Epithelial cell of prostate (primary cell): ENCODE data around the gene PHTF2.

Source experiments
- DNase-seq: peaks from one replicate; pipeline ENCODE4 v3.0.0-alpha.2; 2011; ENCODE audit warnings: low read depth, low spot score
- H3K27ac ChIP-seq: fragments of 450-650 bp; 2 replicates; pipeline ENCODE4 v1.5.1; 2017; ENCODE audit warnings: mild to moderate bottlenecking

The PHTF2 gene

DNA sequence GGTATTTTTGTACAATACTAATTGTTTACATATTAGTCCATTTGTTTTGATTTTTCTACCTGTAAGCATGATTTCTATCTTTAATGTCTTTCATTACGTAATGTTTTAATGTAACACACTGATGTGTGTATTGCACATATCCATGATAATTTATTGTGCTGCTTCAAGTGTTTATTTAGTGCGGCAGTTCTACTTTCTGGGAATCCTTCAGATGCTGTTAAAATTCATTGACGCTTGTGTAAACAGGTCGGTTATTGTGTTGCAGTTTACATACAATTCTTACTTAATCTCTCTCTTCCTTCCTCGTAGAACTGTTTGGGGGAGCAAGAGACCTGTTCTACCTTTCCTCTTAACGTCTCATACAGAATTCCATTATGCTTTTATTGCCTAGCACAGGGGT is 7.2 kb upstream of the PHTF2 start:
- H3K27ac ChIP-seq: peak overlapping the region; percentile 19

DNA sequence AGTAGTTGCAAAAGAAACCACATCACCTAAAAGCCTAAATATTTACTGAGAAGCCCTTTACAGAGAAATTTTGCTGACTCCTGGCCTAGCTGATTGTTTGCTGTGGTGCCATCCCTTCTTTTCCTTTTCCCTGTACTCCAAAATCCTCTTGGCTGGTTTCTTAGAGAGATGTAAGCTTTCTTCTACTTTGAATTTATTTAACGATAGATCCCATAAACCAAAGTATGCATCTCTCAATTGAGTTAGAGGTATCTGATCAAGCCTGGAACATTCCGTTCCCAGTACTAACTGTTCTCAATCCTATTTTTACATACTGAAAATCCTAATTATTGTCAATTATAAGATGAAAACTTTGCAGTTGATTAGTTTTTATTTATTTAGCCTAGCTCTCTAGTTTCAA is 6.6 kb upstream of the PHTF2 start:
- H3K27ac ChIP-seq: peak overlapping the region; percentile 19
- DNase-seq: no peak

More for the DNA sequence above, 7.2 kb upstream of the PHTF2 start:
- DNase-seq: no peak

DNA sequence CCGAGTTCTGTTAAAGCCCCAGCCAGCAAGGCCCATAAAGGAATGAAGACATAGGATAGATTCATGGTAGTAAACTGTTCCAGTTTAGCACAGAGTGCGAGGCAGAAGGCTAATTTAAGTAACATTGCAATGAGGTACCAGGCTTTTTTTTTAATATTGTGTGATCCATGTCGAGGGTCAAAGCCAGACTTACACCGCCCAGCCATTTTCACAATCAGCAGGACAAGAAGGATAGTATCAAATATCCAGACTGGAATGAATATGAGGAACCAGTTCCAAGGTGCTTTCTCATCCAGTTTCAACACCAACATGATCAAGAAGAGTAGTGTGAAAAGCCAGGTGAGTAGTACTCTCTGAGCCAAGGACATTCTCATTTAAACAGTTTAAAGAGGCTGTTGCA is 4.6 kb upstream of the PHTF2 start:
- no peak for DNase-seq
- H3K27ac ChIP-seq: no peak overlapping the region

DNA sequence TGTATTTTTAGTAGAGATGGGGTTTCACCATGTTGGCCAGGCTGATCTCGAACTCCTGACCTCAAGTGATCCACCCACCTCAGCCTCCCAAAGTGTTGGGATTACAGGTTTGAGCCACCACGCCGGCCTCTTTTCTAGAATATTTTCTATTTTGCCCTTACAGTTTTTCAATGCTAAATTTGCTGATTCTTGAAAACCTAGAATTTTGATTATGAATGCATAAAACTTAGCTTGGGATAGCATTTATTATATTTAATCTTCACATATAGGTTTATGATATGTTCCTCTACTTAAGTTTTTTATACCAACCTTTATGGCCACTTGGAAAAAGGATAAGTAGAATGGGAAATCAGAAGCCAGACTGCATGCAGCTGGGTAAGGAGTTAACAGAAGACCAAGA is 2.5 kb upstream of the PHTF2 start:
- DNase-seq: no peak
- no peak overlapping the region for H3K27ac ChIP-seq

DNA sequence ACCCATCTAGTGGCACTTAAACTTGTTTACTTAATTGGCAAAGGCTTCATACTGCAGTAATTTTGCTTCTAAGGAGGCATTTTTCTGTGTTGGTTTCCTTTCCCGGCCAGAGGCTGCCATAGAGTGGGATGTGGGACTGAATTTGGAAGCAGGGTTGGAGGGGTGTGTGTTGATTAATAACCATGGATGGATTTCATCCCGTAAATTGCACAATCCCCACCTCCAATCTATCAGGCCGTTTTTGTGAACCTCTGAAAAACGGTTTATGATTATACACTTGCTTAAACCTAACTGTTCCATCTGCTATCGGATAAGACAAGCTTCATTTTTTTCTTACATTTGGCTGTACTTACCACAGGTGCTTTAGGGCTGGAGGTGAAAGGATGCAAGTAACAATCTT is 1.6 kb upstream of the PHTF2 start:
- no peak overlapping the region for H3K27ac ChIP-seq
- no peak for DNase-seq

DNA sequence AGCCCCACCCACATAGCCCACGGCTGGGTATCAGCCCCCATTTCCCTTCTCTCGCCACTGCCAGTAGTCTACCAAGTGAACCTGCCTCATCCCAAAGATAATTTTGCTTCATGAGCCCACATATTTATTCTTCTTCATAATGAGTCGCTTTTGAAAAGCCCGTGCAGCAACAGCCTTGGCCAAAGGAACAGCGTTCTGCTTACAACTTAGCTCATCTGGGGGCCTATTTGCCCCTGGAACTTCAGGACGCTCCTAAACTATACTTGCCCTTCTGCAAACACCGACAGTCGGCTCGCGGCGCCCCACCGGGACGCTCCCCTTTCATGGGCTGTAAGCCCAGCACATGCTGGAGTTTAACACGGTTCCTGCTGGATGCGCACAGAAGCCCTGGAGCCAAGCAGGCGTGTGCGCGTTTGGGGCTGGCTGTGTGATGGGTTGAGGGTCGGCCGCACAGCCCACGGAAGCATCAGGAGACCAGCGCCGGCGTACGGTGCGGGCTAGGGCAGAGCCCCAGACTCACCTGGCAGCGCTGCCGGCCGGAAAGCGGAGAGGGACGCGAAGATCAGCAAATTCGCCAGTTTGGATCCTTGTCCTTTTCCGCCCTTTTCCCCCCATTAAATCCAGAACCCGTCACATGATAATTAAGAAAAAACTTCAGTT is 709 bp upstream of the PHTF2 start:
- peak overlapping the region; percentile 77 for H3K27ac ChIP-seq
- no peak for DNase-seq

DNA sequence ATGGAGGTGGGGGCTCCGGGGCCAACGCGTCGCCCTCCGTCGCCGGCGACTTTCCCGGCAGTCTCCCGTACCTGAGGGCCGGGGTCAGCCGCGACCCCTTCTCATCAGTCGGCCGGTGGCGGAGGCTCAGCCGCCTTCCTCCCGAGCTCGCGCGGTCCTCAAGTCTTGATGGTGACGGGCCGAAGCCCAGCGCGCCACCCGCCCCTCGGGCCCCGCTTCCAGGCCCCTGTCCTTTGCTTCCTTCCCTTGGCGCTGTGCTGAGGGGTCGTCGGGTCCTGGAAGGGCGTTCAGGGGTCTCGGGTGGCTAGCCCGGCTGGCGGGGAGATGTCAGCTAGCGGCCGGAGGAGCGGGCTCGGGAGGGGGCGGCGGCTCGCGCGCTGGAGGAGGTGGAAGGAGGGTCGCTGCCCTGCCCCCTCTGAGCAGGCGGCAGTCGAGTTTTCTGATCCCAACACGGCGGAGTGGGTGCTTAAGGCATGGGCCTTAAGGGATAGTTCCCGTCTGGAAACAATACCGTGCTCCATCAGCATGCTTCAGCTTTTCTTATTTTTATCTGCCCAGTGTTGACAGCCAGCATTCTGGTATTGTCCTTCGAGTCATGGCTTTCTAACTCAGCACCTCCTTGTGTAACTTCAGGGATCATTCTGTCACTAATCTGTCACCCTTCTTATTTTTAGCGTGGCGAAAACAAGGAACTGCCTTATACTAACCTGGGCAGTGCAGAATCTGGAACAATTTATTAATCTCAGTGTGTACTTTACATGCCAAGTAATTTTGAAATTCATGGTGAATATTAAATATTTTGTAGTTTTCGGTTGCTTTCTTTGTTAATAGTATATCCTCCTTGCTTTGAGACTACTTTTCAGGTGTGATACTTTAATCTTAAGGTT is 748 bp downstream of the PHTF2 start:
- DNase-seq: no peak
- peak overlapping the region; percentile 77 for H3K27ac ChIP-seq

DNA sequence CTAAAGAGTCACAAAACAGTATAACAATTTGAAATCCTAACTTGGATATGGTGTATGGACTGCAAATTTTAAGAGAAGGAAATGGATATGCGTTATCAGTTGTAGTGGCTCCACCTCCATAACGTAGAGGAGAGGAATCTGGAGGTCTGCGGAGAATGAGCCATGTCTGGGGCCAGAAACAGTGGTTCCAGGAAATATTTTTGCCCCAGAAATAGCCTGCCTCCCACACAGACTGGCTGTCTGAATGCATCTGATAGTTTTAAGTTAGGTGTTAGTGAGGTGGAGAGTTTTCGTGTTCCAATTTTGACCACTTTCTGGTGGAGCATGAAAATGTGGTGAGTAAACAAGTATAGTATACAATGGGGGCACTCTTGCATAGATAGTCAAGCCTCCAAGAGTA is 1.6 kb downstream of the PHTF2 start:
- no peak for DNase-seq
- H3K27ac ChIP-seq: no peak overlapping the region

DNA sequence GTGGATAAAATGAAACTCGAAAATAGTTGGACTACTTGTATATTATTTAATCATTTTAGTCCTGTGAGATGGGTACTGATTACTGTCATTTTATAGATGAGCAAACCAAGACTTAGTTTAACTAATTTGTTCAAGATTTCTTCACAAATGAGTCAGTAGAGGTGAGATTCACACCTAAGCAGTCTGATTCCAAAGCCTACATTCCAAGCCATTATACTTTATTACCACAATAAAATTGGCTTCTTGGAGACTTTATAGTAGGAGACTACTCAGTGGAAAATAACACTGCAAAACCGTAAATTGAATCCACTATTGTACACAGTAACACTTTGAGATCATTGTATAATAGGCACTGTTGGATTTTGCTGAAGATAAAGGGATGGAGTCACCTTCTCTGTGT is 2.2 kb downstream of the PHTF2 start:
- DNase-seq: no peak
- H3K27ac ChIP-seq: no peak overlapping the region

DNA sequence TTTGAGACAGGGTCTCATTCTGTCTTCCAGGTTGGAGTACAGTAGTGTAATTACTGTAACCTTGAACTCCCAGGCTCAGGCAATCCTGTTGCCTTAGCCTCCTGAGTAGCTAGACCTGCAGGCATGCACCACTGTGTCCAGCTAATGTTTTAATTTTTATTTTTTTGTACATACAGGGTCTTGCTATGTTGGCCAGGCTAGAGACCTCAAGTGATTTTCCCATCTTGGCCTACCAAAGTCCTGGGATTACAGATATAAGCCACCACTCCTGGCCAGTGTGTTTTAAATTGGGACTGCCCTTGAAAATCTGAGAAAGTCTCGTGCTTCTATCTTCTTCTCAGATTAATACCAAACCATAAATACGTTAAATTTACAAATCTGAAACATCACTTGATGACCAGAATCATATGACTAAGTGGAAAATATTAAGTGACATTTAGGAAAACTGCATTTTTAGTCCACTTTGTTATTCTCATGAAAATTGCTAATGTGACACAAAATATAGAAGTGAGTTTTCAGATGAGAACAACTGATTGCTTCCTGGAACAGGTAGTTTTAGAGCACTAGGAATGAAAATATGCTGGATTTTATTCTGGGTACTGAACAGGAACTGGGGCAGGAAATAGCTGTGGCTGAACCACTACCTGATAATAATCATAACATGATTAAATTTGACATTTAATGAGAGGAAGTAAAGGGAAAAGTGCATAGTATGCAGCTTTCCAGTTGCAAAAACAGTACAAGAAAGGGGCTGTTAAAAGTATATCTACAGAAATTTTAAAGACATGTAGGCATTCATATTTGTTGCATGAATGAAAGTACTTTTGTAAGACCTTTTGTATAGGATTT is 4.2 kb downstream of the PHTF2 start:
- no peak for DNase-seq
- H3K27ac ChIP-seq: no peak overlapping the region

DNA sequence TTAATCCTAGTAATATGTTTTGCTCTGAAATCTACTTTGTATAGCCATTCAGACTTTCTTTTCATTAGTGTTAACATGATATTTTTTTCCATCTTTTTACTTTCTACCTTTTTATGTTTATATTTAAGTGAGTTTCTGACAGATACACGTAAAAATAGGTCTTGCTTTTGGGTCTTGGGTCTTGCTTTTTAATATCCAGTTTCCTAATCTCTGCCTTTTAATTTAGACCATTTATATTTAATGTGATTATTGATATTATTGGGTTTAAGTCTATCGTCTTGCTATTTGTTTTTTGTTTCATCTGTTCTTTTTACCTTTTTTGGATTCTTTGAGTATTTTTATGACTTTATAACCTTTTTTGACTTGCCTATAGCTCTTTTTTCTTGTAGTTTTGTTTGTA is 7.9 kb downstream of the PHTF2 start:
- no peak for DNase-seq
- no peak overlapping the region for H3K27ac ChIP-seq

DNA sequence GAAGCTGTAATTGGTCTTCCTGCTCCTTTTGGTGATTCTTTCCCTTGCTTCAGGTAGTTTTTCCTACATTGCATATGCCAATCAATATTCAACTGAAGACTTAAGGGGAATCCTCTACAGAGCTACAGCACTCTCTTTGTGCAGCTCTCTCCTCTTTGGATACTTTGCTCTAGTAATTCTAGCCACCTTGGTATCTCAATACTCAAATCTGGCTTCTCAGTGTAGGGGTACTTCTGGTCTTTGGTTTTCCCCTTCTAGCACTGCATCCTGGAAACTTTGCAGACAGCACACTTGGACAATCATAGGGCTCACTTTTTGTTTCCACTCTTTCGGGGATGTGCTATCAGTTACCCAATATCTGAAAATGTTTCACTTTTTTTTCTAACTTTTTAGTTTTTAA is 9.9 kb downstream of the PHTF2 start:
- no peak for DNase-seq
- no peak overlapping the region for H3K27ac ChIP-seq

DNA sequence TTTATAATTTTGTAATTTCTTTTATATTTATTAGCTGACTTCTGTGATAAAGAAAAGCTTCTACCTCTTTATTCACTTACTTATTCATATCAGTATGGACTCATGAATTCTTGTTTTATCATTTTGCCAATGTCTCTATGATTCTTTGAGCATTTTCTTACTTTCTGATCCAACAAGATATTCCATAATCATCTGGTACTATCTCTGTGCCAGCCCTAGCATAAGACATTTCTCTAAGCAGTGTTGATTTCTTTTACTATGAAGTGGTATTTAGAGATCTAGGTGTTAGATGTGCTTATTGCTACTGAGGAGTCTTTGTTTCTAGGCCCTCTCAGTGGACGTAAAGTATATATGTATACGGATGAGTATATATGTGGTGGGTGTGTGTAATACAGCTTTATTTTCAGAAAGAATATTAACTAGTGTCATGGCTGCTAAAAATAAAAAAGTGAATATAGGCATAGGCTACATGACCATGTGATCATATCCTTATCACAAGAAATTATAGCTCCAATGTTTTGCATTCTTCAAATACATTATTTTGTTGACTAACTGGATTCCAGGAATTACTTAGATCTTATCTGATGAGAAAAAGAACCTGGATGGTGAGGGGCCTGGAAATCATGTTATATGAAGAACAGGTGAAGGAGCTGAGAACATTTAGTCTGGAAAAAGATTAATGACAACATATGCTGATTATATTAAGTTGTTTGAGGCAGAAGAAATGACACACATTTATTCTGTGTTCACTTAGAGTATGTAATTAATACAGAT is 13.1 kb downstream of the PHTF2 start:
- H3K27ac ChIP-seq: peak overlapping the region; percentile 41

DNA sequence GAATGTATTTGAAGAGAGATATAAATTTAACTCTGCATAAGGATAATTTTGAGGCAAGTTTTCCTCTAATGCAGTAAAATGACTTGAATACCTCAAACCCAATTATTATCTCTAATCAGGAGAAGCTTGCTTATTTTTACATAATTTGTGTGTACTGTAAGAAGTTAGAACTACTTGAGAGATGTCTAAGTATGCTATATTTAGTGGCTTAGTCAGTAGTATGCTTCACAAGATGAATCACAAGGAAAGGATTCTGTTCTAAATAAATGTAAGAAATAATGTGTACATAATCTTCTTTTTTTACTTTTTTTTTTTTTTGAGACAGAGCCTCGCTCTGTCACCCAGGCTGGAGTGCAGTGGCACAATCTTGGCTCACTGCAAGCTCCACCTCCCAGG is 13.7 kb downstream of the PHTF2 start:
- DNase-seq: no peak
- peak overlapping the region; percentile 41 for H3K27ac ChIP-seq

More for the DNA sequence above, 13.1 kb downstream of the PHTF2 start:
- DNase-seq: no peak

DNA sequence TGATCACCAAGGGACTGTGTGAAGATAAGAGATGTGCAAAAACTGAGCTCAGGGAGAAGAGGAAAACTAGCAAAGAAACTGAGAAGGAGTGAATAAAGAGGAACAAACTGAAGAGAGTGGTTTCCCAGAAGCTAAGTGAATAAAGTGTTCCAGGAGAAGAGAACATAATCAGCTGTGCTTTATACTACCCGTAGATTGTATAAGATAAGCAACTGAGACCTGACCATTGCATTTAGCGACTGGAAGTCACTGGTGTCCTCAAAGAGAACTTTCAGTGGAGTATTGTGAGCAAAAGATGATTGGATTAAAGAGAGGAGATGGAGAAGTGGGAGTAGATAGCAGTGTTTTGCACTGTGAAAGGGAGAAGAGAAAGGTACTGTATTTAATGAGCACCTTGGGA is 14.6 kb downstream of the PHTF2 start:
- no peak overlapping the region for H3K27ac ChIP-seq
- no peak for DNase-seq

DNA sequence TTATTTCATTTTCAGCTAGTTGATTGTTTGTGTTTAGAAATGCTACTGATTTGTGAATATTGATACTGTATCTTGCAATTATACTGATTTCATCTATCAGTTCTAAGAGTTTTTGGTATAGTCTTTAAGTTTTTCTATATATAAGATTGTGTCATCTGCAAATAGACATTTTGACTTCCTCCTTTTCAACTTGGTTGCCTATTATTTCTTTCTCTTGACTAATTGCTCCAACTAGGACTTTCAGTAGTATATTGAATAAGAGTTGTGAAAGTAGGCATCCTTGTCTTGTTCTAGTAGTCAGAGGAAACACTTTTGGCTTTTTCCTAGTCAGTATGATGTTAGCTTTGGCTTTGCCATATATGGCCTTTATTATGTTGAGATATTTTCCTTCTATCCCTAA is 20.4 kb downstream of the PHTF2 start:
- no peak overlapping the region for H3K27ac ChIP-seq
- no peak for DNase-seq

DNA sequence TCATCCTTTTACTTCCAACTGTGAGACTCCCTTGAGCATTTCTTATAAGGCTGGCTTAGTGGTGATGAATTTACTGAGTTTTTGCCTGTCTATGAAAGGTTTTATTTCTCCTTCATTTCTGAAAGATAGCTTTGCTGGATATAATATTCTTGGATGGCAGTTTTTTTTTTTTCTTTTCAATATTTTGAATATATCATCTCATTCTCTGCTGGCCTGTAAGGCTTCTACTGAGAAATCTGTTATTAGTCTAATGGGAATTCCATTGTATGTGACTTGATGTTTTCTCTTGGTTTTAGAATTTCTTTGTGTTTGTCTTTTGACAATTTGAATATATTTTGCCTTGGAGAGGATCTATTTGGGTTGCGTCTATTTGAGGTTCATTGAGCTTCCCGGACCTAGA is 22.4 kb downstream of the PHTF2 start:
- DNase-seq: no peak
- H3K27ac ChIP-seq: no peak overlapping the region

DNA sequence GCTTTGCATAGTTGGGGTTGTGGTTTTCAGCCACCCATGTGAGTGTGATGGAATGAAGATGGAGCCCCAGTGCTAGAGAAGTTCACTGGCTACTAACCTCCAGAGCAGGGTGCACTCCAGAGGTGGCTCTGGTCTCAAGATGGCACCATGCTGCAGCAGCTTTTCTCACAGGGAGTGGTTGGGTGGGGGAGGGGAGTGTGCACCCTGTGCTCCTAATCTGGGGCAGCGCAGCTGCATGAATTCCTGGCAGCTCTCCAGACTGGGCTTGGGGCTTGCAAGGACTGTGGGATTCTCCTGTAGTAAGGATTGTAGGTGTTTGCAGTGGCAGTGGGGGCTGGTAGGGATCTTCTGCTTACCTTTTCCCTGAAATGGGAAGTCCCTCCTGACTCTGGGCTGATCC is 23.7 kb downstream of the PHTF2 start:
- DNase-seq: no peak
- no peak overlapping the region for H3K27ac ChIP-seq

DNA sequence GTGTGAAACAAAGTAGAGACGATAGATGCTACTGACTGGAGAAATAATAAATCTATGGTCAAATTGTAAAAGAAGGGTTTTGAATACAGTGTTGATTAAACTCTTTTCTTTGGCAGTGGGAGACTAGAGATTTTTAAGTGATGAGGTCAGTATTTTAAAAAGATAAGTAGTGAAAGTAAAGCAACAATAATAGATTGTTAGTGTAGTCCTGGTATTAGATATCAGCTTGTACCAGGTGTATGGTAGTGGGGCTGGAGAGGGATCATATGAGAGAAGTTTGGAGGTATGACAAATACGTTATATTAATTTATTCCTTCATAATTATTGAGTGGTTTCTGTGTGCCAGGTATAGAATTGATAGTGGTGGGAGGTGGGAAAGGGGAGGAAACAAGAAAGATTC is 25.2 kb downstream of the PHTF2 start:
- no peak overlapping the region for H3K27ac ChIP-seq

DNA sequence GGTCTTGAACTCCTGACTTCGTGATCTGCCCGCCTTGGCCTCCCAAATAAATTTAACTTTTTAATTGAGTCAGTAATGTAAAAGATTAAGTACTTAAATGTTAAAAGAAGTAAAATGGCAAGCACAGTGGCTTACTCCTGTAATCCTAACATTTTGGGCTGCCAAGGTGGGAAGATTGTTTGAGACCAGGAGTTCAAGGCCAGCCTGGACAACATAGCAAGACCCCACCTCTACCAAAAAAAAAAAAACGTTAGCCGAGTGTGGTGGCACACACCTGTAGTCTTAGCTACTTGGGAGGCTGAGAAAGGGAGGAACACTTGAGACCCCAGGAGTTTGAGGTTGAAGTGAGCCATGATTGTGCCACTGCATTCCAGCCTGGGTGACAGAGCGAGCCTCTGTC is 26.1 kb downstream of the PHTF2 start:
- H3K27ac ChIP-seq: no peak overlapping the region
- no peak for DNase-seq

More for the DNA sequence above, 25.2 kb downstream of the PHTF2 start:
- DNase-seq: no peak
